Measurements from ENCODE around the gene PTPN1.
"Not testable (repeated sequence)": the region's sequence is repeated elsewhere in the genome, so short reads cannot be mapped to it uniquely, and the experiment has no call there.

Gene PTPN1

GRCh38 chr20:50610212-50610718, 100.1 kb downstream of the PTPN1 start:
- DNase-seq, result no peak
- no peak for ATAC-seq

GRCh38 chr20:50611128-50611810, 101.1 kb downstream of the PTPN1 start:
- DNase-seq, result no peak
- no peak for ATAC-seq

DNA sequence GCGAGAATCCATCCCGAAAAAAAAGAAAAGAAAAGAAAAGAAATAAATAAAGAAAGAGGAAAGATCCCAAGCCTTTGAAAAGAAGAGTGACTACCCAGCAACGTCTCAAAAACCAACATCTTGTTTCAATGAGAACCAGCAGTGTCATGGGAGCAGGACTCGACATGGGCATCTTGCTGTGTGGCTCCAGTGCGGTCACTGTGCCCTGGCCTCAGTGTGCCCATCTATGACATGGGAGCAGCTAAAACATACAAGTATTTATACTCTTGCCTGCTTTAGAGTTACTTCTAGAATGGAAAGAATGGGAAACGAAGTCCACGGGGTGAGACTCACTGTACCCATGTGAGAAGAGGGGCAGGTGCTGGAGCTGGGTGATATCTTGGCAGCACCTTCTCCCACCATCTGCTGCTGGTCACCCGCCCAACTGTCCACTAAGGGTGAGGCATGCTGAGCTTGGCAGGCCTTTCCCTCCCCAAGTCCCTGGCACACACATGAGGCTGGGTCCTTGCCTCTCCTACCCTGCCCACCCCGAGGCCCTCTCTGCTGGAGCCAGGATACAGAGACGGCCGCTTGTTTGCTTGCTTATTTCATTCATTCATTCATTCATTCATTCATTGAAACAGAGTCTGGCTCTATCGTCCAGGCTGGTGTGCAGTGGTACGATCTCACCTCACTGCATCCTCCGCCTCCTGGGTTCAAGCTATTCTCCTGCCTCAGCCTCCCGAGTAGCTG, 103.4 kb downstream of the PTPN1 start:
- DNase-seq, result no peak
- ATAC-seq, result no peak

DNA sequence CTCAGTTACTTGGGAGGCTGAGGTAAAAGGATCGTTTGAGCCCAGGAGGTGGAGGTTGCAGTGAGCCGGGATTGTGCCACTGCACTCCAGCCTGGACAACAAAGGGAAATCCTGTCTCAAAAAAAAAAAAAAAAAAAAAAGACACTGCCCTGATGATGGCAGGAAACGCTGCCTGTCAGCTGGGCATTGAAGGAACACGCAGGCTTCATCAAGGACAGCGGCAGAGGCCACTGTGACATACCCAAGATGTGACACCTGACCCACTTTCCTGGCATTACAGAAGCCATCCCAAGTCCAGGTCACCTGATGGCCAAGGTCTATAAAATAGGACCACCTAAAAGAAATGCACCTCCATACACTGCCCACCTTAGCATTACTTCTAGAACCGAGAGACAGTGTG, 105.2 kb downstream of the PTPN1 start:
- ATAC-seq (no peak), DNase-seq (no peak)

- ATAC-seq, result no peak
- no peak for DNase-seq
Observed at GRCh38 chr20:50617022-50617421, 106.8 kb downstream of the PTPN1 start.

DNA sequence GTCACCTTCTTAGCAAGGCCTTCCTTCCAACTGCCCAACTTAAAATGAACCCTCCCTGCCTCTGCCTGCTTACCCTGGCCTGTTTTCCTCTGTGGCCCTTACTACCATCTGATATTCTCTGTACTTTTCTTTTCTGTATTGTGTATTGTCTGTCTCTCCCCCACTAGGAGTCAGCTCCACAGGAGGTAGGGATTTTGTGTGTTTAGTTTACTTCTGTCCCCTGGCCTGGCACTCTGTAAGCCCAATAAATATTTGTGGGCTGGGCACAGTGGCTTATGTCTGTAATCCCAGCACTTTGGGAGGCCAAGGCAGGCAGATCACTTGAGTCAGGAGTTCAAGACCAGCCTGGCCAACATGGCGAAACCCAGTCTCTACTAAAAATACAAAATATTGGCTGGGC, 108.4 kb downstream of the PTPN1 start:
- no peak for DNase-seq
- no peak for ATAC-seq

DNA sequence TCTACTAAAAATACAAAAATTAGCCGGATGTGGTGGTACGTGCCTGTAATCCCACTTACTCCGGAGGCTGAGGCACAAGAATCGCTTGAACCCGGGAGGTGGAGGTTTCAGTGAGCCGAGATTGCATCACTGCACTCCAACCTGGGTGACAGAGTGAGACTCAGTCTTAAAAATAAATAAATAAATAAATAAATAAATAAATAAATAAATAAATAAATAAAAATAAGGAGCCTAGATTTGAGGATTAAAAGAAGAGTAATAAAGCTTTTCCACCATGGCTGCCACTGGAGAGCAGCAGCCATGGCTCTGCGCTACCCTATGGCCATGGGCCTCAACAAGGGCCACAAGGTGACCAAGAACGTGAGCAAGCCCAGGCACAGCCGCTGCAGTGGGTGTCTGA, 110.3 kb downstream of the PTPN1 start:
- ATAC-seq, DNase-seq: not testable (repeated sequence)

DNA sequence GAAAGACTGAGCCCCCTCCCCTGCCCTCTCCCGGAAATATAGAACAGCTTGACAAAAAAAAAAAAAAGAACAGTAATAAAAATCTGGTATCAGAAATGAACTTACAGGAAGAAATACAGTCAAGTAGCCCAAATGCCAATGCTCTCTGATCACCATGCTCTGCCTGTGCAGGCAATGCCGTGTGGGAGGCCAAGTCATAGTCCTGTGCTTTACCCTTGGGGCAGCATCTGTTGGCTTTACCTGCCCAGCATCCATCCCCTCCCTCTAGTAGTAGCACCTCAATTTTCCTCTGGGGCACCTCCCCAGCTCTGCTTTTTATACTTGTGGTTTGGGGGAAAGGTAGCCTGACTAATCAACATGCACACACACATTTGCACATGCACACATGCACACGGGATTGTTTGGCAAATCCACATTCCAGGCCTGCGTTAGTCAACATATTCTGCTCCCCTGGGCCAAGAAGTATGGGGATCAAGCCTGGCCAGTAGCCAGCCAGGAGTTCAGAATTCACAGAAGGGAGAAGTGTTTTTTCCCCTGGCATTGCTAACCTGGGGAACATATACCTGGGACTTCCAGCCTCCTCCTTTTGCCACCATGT, 111.0 kb downstream of the PTPN1 start:
- no peak for ATAC-seq
- DNase-seq, result no peak

GRCh38 chr20:50624351-50625016, 114.3 kb downstream of the PTPN1 start:
- no peak for DNase-seq
- ATAC-seq, result no peak

GRCh38 chr20:50625986-50626677, 115.9 kb downstream of the PTPN1 start:
- no peak for ATAC-seq
- peak; percentile 43 for DNase-seq

- DNase-seq, result no peak
- ATAC-seq, result no peak
Observed at GRCh38 chr20:50627747-50628146, 117.6 kb downstream of the PTPN1 start.

DNA sequence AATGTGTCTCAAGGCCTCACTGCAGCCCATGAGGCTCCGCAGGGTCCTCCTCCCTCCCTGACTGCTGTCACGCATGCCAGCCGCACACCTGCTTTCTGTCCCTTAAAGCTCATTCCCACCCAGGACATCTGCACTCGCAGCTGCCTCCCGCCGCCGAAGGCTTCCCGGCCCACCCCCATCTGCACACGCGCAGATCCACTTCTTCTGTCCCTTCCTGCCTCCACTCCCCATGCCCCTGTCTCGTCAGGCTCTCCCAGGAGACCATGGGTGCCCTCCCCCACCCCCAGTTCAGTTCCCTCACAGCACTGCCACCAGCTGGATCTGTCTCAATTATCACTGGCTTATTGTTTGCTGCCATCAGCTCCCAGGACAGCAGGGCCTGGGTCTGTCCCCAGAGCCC, 118.1 kb downstream of the PTPN1 start:
- no peak for ATAC-seq

DNA sequence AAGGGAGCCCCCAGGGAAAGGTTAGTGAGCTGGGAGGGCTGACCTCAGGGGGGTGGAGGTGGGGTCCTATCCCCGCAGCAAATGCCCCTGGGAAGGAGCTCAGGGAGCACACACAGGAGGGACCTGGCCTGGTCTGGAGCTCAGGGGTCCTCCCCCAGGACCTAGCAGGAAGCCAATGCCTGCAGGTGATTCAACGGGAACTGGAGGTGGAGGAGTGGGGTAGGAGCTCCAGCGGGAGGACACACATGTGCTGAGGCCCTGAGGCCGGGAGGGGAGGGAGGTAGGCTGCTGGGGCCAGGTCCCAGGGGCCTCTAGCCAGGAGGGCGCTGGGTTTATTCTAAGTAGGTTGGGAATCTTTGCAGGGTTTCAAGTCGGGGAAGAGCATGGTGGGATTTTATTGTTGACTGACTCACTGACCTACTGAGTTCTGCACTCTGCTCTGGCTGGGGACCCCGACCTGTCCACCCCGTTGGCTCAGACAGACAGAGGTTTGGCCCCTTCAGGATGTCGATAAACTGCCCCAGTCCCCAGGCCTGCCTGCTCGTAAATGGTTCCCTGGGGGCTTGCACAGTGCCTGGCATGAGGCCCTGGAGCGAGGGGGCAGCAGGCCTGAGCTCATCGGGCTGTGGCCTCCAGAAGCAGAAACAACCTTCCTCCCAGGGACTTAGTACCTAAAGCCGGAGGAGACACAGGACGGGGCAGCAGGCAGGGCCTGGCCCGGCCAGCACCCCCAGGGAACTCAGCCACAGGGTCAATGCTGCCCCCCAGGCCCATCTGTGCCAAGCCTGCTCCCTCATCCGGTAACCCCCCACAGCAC, 118.9 kb downstream of the PTPN1 start:
- DNase-seq (no peak), ATAC-seq (no peak)

More for the DNA sequence above, 118.1 kb downstream of the PTPN1 start:
- no peak for DNase-seq

- no peak for ATAC-seq
- DNase-seq, result no peak
Observed at GRCh38 chr20:50629670-50630045, 119.5 kb downstream of the PTPN1 start.

DNA sequence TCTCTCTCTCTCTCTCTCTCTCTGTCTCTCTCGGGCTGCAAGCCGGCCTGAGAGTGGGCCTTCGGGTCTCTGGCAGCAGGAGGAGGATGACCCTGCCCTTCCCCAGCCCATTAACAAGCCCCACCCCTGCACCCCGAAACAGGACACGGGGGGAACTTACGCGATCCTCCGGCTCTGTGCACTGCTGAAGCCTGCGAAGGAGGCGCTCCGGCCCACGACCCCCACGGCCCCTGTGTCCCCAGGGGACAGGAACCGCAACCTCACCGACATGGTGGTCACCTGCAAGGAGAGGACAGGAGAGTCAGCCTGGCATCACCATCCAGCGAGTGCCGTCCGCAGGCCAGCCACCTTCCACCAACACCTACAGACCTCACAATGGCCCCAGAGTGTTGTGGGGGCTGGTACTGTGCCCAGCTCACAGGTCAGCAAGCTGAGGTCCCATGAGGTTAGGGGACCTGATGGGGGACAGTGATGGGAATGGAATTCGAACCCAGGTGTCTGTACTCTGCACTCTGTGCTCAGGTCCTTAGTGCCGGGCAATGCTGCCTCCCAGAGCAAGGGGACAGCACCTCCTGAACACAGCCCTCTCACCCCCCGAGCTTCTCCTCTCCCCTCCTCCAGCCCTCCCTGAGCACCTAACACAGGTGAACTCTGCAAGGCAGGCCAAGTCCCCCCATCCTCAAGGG, 120.5 kb downstream of the PTPN1 start:
- DNase-seq, result no peak
- ATAC-seq, result no peak

- DNase-seq (no peak), ATAC-seq (no peak)
Observed at GRCh38 chr20:50632236-50632635, 122.1 kb downstream of the PTPN1 start.

GRCh38 chr20:50632701-50633100, 122.5 kb downstream of the PTPN1 start:
- no peak for DNase-seq
- no peak for ATAC-seq

DNA sequence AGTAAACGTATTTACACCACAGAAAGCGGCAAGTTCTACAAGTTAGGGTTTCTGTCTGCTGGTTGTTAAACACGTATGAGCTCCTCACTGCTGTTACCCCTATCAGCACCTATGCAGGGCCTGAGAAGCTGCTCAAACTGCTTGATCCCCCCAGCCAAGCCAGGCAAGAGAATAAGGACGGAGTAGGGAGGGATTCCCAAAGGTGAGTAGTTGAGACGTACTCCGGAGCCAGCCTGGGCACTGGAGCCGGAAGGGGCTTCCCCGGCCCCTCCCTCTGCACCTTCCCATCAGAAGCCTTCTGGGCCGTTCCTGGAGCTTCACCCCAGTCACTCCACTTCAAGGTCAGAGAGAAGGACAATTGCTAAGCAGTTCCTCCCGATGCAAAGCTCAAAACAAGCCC, 123.2 kb downstream of the PTPN1 start:
- no peak for DNase-seq
- ATAC-seq, result no peak

- DNase-seq (no peak), ATAC-seq (no peak)
Observed at GRCh38 chr20:50634191-50634590, 124.0 kb downstream of the PTPN1 start.
